OCI-LY3 (cell line): ENCODE data around the gene RELN.
A peak's percentile ranks its signal among the peaks of the same experiment; 100 is the strongest.

Experiments used
- H2AFZ ChIP-seq: fragments of 200-600, 300-600 bp; shearing (Covaris generic); 2 replicates; pipeline ENCODE4 v1.6.0; 2014; ENCODE audit warnings: antibody characterized with exemption, low read depth, low read length
- H3K27ac ChIP-seq: fragments of 200-600, 300-600 bp; sonication (generic); 2 replicates; pipeline ENCODE4 v1.5.1; 2014; ENCODE audit warnings: mild to moderate bottlenecking, low read length, moderate library complexity, mixed read lengths
- H3K27me3 ChIP-seq: fragments of 200-600, 300-600 bp; sonication (generic); 2 replicates; pipeline ENCODE4 v1.6.1; 2014; ENCODE audit warnings: low read depth, low read length, mixed read lengths
- H3K36me3 ChIP-seq: fragments of 200-600, 300-600 bp; sonication (generic); replicated peaks from 2 replicates; pipeline ENCODE3; 2014; ENCODE audit warnings: low read depth, low read length, mixed read lengths
- H3K4me1 ChIP-seq: fragments of 300-600, 200-600 bp; sonication (generic); 2 replicates; pipeline ENCODE4 v1.6.1; 2014; ENCODE audit warnings: low read length, mixed read lengths
- H3K4me2 ChIP-seq: fragments of 200-600, 300-600 bp; sonication (generic); 2 replicates; pipeline ENCODE4 v1.6.1; 2014; ENCODE audit warnings: low read length, mixed read lengths
- H3K4me3 ChIP-seq: fragments of 300-600, 200-600 bp; sonication (generic); 2 replicates; pipeline ENCODE4 v1.5.1; 2014; ENCODE audit warnings: antibody characterized with exemption, mild to moderate bottlenecking, low read length, moderate library complexity
- H3K79me2 ChIP-seq: fragments of 300-600, 200-600 bp; shearing (Covaris generic); 2 replicates; pipeline ENCODE4 v1.6.1; 2014; ENCODE audit warnings: mild to moderate bottlenecking, low read length, mixed read lengths
- H3K9ac ChIP-seq: fragments of 300-600, 200-600 bp; shearing (Covaris generic); 2 replicates; pipeline ENCODE4 v1.6.0; 2014; ENCODE audit warnings: mild to moderate bottlenecking, low read length, moderate library complexity
- H3K9me3 ChIP-seq: fragments of 200-600, 300-600 bp; shearing (Covaris generic); 2 replicates; pipeline ENCODE4 v1.6.1; 2014; ENCODE audit warnings: low read length, mixed read lengths; ENCODE audit not compliant: insufficient read depth
- H4K20me1 ChIP-seq: fragments of 200-600, 300-600 bp; sonication (generic); 2 replicates; pipeline ENCODE4 v1.6.1; 2016; ENCODE audit warnings: low read length, mixed read lengths; ENCODE audit not compliant: insufficient read depth
- EZH2phosphoT487 ChIP-seq: fragments of 200-600 bp; shearing (Covaris generic); IDR thresholded peaks from 2 replicates; pipeline ENCODE4 v1.6.1; 2018; ENCODE audit warnings: antibody characterized with exemption, mixed run types, low read depth
- TF ChIP-seq, protein P1 (sequence below): fragments of 200-600, 300-600 bp; sonication (generic); IDR thresholded peaks from 2 replicates; pipeline ENCODE4 v1.5.1; 2014; ENCODE audit warnings: antibody characterized with exemption, low read length, low read depth

Gene RELN

DNA sequence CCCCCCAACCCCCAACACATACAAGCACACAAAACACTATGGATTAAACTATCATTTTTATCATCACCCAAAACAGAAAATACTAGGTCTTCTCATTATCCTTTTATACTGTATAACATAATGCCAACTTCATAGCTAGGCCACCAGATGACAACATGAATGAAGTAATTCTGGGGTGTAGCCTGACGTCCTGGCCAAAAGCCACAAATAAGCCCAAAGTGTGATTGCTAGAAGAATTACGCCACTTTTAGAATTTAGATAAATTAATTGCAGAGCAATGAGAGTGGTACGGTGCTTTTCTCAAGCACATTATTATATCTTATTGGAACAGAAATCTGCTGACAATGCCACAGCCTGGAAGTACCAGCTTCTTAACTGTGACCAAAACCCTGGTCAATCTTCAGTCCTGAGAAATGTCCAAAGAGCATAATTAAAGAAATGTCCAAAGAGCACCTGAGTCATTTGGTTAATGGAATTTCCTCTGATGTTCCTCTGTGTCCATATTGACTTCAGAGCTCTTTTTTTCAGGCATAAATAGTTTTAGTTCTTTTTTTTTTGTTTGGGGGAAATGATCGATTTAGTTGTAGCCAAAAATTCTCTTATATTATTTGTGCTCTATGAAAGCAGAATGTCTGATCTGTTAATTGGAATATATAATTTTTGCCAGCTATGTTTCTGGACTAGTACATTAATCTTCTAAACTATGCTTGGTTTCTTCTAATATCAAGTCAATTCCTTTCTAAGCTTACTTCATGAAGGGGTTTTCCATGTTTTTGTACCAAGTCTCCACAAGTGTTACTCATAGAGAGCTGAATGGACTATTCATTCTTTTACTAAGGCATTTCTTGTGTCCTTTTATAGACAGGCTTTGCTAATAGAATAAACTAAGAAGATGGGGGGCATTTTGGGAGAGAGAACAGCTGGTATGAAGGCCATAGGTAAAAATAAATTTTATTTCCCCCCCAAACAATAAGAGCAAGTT, 310.0 kb downstream of the RELN start:
- H3K27ac ChIP-seq = no peak overlapping the region
- no peak for TF ChIP-seq EZH2phosphoT487
- TF ChIP-seq, protein P1, sequence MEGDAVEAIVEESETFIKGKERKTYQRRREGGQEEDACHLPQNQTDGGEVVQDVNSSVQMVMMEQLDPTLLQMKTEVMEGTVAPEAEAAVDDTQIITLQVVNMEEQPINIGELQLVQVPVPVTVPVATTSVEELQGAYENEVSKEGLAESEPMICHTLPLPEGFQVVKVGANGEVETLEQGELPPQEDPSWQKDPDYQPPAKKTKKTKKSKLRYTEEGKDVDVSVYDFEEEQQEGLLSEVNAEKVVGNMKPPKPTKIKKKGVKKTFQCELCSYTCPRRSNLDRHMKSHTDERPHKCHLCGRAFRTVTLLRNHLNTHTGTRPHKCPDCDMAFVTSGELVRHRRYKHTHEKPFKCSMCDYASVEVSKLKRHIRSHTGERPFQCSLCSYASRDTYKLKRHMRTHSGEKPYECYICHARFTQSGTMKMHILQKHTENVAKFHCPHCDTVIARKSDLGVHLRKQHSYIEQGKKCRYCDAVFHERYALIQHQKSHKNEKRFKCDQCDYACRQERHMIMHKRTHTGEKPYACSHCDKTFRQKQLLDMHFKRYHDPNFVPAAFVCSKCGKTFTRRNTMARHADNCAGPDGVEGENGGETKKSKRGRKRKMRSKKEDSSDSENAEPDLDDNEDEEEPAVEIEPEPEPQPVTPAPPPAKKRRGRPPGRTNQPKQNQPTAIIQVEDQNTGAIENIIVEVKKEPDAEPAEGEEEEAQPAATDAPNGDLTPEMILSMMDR = no peak
- no peaks in the 10 kb centered on the region for H3K79me2 ChIP-seq
- no peaks in the 10 kb centered on the region for H4K20me1 ChIP-seq
- H3K27me3 ChIP-seq = peaks cover 3% of the 10 kb centered on the region; the same call in 1 of the 2 replicates
- H2AFZ ChIP-seq = no peak overlapping the region
- no peak overlapping the region for H3K4me2 ChIP-seq
- H3K9ac ChIP-seq = no peak overlapping the region
- no peaks in the 10 kb centered on the region for H3K36me3 ChIP-seq
- H3K4me3 ChIP-seq = no peak overlapping the region
- no peaks in the 10 kb centered on the region for H3K9me3 ChIP-seq
- H3K4me1 ChIP-seq = no peaks in the 10 kb centered on the region

DNA sequence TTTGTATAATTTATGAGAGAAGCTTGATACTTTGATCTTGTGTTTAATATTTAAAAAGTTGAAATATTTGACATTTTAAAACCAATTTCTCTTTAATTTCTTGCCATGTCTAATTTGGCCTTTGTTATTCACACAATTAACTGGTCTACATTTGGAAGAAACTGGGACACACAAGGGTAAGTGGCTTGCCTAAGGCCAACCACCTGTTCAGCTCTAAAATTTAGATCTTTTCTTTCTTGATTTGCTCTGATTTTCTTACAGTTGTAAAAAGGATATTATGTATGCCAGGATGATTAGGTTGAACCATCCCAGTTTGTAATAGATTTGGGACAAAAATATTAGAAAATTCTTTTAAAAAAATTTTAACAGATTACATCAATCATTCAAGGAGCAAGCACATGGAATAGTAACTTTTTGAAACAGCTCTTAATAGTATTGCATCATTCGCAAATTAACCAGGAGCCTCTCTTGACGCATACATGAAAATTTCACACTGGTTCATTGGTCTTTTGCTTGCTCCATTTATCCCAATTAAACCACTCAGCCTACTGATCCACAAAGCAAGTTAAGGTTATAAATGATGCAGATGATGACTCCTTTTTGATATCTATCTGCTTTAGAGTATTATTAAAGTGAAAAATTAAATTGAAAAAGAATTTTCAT, 321.0 kb downstream of the RELN start:
- Histone ChIP-seq H3K9me3 (no peaks in the 10 kb centered on the region), H3K27me3 (no peaks in the 10 kb centered on the region), H3K79me2 (no peaks in the 10 kb centered on the region), H3K4me3 (no peak overlapping the region), H4K20me1 (no peaks in the 10 kb centered on the region), H3K4me2 (no peak overlapping the region), H3K9ac (no peak overlapping the region), H3K27ac (no peak overlapping the region), H3K4me1 (no peaks in the 10 kb centered on the region), H2AFZ (no peak overlapping the region), H3K36me3 (no peaks in the 10 kb centered on the region)
- no peak for TF ChIP-seq EZH2phosphoT487
- TF ChIP-seq, protein P1 = no peak

DNA sequence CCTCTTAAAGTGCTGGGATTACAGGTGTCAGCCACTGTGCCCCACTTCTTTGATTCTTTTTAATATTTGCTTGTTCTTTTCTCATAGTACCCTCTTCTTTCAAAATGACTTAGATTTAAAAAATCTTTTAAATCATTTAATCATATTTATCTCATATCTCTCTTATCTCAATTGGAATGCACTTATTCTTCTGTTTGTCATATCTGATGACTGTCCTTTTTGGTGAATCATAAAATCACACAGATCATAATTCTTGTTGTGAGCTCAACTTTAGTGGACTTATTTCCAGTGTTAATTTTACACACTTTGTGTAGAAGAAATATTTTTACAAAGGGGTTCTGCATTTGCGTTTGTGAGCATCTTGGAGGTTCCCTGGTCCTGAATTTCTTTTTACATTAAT, 323.1 kb downstream of the RELN start:
- no peak for TF ChIP-seq EZH2phosphoT487
- TF ChIP-seq, protein P1 = no peak
- Histone ChIP-seq H3K4me2 (no peak overlapping the region), H3K9me3 (no peaks in the 10 kb centered on the region), H3K27ac (no peak overlapping the region), H4K20me1 (no peaks in the 10 kb centered on the region), H3K4me3 (no peak overlapping the region), H3K27me3 (no peaks in the 10 kb centered on the region), H3K4me1 (no peaks in the 10 kb centered on the region), H2AFZ (no peak overlapping the region), H3K36me3 (no peaks in the 10 kb centered on the region), H3K79me2 (no peaks in the 10 kb centered on the region), H3K9ac (no peak overlapping the region)

DNA sequence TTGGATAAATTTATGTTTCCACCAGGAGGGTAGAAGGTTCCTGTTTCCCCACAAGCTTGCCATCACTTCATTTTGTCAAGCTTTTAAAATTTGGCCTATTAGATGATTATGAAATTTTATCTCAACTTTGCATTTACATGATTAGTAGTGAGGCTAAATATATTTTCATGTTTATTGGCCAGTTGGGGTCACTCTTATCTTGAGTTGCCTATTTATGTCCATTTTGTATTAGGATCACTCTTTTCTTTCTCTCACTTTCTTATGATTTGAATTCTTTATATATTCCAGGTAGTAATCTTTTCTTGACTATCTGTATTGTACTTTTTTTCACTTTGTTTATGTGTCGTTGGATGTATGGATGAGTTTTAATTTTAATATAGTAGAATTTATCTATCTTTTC, 324.9 kb downstream of the RELN start:
- no peak overlapping the region for H2AFZ ChIP-seq
- TF ChIP-seq, protein P1 = 0 out of 2 replicates have a peak, but pooled peaks have one; percentile 12
- no peak for TF ChIP-seq EZH2phosphoT487
- H3K27ac ChIP-seq = no peak overlapping the region
- no peaks in the 10 kb centered on the region for H3K9me3 ChIP-seq
- H3K4me3 ChIP-seq = no peak overlapping the region
- no peaks in the 10 kb centered on the region for H3K36me3 ChIP-seq
- no peaks in the 10 kb centered on the region for H4K20me1 ChIP-seq
- no peak overlapping the region for H3K9ac ChIP-seq
- no peaks in the 10 kb centered on the region for H3K27me3 ChIP-seq
- H3K79me2 ChIP-seq = no peaks in the 10 kb centered on the region
- H3K4me1 ChIP-seq = no peaks in the 10 kb centered on the region
- H3K4me2 ChIP-seq = no peak overlapping the region
